T-helper 9 cell (primary cell): ENCODE measurements around the gene MEGF6.
"Not testable (repeated sequence)": the region's sequence is repeated elsewhere in the genome, so short reads cannot be mapped to it uniquely, and the experiment has no call there.

Experiments used
- DNase-seq: peaks from one replicate; pipeline ENCODE4 v3.0.0-alpha.2; 2020

MEGF6 gene

DNA sequence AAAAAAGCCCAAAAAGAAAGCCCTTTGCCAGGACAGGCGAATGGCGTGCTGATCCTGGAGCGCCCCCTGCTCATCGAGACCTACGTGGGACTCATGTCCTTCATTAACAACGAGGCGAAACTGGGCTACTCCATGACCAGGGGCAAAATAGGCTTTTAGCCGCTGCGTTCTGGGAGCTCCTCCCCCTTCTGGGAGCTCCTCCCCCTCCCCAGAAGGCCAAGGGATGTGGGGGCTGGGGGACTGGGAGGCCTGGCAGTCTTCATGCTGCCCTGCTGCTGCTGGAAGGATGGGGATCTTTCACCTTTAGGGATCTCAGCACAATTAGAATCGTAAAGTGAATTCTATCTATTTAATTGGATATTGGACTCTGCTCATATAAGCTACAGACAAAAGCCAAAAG lies 17.1 kb upstream of the MEGF6 start:
- no peak for DNase-seq

DNA sequence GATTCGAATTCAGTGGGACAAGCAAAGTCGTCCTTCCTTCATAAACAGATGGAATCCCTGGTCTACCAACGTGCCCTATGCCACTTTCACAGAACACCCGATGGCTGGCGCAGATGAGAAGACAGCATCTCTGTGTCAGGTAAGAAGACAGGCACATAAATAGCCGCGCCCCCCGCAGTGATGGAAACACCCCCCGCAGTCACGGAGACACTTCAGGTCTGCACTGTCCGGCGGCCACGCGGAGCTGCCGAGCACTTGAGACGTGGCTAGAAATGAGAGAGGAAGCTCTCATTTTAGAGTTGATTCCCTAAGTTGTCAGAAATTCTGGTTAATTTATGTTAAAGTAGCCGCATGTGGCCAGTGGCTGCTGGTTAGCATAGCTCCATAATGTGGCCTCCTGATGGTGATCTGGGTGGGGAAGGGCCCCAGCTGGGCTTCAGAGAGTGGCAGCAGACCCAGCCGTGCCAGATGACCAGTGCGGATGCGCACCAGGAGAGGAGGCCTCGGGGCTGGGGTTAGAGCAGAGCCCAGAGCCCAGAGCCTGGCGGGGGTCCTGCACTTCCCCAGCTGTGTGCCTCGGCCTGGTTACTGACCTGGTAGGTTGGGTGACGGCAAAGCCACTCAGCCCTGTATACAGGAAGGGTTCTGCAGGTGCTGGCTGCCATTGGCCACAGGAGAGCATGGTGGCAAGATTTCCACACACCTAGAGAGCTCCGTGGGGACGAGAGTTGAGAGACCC lies 16.4 kb upstream of the MEGF6 start:
- DNase-seq = no peak

DNA sequence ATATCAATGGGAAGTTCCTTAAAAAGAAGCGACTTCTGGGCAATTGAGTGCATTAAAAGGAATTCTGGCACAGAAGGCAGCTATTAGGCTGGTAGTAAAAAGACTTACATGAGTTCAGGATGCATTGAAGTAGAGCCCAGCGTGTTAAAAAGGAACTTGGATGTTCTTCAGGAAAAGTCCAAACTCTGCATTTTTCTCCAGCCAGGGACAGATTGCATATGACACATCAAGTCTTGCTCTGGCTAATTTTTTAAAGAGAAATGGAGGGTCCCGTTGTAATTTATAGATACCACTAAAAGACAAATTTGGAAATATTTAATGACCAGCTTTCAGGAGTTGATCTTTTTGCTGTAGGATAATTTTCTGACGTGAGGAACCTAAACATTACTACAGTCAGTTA lies 14.7 kb upstream of the MEGF6 start:
- DNase-seq = no peak

DNA sequence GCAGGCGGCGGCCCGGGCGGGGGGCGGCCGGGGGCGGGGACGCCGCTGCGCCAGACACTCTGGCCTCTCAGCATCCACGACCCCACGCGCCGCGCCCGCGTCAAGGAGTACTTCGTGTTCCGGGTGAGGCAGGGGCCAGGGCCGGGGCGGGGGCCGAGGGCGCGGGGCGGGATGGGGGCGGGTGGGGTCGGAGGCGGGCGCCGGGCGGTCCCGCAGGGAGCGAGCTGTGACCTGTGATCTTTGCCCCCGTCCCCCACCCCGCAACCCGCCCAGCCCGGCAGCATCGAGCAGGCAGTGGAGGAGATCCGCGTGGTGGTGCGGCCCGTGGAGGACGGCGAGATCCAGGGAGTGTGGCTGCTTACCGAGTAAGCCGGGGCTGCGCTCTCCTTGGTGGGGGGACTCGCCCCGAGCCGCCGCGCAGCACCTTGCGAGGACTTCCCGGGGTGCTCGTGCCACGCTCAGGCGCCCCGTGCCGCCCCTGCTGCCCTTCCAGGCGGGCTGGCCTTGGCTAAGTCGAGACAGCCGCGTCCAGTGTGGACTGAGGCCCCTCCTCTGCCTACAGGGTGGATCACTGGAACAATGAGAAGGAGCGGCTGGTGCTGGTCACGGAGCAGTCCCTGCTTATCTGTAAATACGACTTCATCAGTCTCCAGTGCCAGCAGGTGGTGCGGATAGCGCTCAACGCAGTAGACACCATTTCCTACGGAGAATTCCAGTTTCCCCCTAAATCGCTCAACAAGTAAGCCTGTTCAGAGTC lies 14.0 kb upstream of the MEGF6 start:
- no peak for DNase-seq

DNA sequence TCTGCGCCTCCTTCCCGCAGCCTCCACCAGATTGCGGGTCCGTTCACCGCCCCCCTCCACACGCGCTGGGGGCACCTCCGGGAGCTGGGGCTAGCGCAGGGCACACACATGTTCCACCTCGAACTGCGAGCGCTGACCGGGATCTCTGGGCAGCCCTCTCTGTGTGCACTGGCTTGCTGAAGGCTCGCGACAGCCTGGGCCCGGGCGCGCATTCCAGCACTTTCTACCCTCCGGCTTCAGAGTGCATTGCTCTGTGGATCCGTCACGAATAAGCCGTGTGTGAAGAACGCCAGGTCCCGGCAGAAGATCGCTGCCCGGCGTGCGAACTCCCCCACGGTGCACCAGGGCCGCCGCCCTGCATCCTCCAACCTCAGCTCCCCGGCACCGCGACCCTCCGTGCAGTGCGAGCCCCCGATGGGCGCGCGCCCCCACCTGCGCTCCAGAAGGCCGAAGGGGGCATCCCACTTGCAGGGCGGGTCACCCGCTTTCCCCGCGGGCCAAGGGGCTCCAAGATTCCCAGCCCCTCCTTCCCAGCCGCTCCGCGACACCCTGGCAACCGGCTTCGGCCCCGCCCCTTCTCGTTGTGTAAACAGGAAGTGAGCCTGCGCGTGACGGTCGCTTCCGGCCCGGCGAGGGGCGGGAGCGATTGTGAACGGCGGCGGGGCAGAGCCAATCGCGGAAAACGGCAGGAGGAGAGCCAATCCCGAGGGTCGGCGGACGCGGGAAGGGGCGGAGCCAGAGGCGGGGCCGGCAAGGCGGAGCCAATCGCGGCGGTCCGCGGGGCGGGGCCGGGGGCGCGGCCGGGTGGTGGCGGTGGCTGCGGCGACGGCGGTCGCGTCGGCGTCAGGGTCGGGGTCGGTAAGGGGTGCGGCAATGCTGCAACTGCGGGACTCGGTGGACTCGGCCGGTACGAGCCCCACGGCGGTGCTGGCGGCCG lies 13.2 kb upstream of the MEGF6 start, which contains the start of gene TPRG1L:
TSS of gene TPRG1L (plus strand) at position 816 of the 937 bp plus-strand sequence. CDS start at position 874, 58 bp downstream.
- DNase-seq = peak; percentile 98

DNA sequence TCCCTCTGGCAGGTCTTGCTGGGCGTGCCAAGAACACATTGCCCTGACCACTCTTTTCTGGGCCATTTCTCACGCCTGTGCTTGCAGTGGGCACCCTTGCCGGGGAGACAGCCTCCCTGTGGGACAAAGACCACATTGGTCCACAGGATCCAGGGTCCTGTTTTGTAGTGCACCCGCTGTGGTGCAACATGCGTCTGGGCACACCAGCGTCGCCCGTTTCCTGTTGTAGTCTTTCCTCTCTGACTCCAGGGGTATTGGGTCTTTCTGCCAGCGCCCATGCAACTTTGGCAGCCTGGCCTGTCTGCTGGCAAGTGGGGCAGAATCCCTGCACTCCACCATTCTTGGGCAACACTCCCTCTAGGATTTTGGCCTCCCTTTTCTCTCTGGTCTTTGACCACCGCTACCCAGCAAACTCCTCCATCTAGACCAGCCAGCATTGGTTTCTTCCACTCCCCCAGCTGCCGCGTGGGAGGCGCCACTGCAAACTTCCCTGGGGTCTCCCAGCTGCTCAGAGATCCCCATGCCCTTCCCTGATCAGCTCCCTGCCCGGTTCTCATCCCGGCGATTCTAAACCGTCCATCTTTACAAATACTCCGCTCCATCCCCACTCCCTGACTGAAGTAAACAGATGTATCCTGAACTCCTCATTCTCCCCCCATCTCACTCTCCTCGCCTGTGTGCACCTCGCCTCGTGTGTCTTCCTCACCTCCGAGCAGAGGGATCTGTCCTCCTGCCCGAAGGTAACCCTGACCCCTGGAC lies 12.3 kb upstream of the MEGF6 start:
- DNase-seq = no peak

DNA sequence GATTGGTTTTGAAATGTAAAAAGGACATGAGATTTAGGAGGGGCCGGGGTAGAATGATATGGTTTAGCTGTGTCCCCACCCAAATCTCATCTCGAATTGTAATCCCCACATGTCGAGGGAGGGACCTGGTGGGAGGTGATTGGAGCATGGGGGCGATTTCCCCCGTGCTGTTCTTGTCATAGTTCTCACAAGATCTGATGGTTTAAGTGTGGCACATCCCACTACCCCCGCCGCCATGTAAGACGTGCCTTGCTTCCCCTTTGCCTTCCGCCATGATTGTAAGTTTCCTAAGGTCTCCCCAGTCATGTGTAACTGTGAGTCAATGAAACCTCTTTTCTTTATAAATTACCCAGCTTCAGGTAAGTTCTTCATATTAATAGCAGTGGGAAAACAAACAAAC lies 10.8 kb upstream of the MEGF6 start:
- DNase-seq = not testable (repeated sequence)

DNA sequence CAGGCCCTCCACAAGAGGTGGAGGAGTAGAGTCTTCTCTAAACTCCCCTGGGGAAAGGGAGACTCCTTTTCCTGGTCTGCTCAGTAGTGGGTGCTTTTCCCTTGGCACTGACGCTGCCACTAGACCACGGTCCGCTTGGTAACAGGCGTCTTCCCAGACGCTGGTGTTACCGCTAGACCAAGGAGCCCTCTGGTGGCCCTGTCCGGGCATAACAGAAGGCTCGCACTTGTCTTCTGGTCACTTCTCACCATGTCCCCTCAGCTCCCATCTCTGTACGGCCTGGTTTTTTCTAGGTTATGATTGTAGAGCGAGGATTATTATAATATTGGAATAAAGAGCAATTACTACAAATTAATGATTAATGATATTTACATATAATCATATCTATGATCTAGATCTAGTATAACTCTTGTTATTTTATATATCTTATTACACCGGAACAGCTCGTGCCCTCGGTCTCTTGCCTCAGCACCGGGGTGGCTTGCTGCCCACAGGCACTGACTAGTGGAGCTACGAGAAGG lies 9.9 kb upstream of the MEGF6 start:
- not testable (repeated sequence) for DNase-seq

DNA sequence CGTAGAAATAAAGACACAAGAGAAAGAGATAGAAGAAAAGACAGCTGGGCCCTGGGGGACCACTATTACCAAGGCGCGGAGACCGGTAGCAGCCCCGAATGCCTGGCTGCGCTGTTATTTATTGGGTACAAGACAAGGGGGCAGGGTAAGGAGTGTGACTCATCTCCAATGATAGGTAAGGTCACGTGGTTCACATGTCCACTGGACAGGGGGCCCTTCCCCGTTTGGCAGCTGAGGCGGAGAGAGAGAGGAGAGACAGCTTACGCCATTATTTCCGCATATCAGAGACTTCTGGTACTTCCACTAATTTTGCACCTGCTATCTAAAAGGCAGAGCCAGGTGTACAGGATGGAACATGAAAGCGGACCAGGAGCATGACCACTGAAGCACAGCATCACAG lies 9.4 kb upstream of the MEGF6 start:
- no peak for DNase-seq

DNA sequence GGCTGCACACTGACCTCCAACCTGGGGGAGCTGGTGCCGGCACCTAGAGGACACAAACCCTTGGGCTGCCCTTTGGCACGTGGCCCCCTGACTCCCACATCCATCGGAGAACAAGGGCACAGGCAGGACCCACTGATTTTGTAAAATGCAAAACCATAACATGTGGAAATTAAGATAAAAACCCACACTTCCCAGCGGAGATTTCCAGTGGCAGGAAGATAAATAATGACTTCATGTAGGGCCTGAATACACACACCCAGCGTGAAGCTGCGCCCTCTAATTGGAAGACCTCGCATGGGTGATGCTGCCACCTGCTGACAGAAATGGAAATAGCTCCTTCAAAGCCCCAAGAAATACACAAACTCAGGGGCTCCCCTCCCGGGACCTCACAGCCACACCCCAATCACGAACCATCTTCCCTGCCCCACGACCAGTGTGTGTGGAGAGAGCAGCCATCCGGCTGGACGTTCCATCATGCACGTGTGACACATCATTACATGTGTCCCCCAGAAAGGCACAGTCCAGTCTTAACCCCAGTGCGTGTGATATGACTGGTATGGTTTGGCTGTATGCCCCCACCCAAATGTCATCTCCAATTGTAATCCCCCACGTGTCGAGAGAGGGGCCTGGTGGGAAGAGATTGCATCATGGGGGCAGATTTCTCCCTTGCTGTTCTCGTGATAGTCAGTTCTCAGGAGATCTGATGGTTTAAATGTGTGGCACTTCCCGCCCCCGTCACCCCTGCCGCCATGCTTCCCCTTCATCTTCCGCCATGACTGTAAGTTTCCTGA lies 7.8 kb upstream of the MEGF6 start:
- peak; percentile 71 for DNase-seq

DNA sequence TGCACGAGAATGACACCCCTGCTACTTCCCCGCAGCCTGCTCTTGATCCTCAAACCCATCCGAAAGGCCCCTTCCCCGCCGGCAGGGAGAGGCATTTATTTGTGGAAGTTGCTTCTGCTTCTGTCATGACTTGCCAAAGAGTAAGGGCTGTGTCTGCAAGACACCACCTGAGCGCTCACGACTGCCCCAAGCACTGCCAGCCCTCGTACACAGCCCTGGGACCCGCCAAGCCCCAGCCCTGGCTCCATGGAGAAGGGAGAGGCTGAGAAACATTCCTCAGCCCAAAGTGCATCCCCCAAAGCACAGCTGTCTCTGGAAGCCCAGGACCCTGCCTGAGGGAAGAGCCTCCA lies 7.2 kb upstream of the MEGF6 start:
- no peak for DNase-seq

DNA sequence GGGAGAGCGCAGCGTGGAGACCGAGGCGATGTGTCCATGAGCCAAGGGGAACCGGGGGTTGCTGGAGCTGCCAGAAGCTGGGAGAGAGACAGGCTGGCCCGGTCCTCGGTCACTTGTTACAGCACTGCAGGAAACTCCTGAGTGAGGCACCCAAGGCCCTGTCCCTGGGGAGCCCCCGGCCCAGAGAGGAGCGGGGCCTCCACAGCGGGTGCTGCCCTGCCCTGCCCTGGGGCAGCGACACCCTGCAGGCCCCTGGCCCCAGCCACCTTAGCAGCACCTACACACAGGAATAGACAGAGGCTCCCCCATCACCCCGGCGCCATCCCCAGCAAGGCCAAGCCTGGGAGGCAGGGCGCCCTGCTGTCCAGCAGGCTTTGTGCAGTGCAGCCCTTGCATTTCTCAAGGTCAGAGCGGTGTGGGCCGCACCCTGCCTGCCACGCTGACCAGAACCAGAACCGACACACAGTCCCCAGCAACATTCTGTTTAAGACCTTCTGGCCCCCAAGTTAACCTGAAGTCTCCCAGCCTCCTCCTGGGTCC lies 6.6 kb upstream of the MEGF6 start:
- DNase-seq = no peak

DNA sequence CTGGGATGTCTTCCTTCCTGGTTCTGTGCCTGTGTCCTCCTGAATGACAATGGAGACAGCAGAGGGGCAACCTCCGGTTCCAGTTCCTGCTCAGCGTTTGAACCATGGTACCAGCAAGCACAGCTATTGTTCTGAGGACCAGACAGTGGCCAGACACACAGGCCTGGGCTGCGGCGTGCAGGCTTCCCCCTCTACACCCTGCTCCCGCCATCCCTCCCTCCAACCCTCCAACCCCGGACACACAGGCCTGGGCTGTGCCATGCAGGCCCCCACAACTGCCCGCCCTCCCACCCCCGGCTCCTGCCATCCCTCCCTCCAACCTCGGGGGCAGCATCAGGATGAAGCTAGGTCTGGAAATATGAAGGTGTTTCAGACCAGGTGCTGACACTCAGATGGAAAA lies 5.6 kb upstream of the MEGF6 start:
- no peak for DNase-seq

DNA sequence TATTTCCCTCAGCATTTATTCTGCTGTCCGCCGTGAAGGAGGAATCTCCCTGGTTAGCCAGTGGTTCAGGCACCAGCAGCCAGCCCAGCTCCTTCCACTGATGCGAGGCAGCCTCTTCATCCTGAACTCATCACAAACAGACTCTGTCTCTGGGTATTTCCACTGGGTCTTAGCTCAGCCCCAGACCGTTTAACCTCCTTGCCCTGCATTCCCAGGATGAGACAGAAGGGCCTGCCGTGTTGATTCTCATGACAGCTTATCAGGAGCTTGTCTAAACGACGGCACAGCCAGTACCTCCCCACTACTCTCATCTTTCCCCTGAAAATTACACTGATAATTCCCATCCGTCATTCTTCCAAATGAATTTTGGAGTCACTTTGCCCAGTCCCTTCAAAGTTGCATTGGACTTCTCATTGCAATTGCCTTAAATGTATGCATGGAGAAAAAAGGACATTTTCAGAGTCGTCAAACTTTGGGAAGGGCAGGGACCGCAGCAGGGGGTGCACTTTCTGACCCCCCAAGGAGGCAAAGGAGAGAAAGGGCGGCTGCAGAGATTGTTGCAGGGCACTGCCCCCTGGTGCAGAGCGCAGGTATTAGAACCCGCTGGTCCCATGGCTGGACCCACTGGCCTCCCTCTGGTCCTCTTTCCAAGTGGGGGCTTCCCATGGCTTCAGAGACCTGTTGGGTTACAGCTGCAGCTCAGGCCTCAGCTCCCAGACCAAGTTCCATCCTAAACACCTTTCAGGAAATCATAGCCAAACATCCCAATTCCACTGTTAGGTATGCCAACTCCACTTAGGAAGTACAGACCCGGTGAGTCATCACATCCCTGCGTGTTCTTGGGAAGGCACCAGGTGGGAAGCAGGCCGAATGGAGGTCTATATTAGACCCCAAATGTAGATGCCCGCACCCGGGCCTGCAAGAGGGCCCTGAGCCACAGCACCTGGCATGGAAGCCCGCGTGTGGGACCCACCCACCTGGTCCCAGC lies 3.7 kb upstream of the MEGF6 start:
- no peak for DNase-seq

DNA sequence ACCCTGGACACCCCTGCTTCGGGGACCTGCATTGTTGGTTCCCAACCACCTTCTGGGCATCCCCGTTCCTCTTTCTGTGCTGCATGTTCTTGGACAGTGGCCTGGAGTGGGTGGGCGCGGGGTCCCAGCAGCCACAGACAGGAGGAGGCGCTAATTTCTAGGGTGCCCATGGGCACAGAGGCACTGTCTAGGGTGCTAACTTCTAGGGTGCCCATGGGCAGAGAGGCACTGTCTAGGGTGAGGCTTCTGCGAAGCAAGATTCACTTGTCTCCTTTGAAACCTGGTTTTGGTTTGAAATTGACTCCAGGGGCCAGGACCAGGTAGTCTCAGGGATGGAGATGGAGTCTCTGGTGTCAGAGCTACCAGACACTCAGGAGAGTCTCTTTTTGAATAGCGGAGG lies 815 bp upstream of the MEGF6 start:
- DNase-seq = no peak

DNA sequence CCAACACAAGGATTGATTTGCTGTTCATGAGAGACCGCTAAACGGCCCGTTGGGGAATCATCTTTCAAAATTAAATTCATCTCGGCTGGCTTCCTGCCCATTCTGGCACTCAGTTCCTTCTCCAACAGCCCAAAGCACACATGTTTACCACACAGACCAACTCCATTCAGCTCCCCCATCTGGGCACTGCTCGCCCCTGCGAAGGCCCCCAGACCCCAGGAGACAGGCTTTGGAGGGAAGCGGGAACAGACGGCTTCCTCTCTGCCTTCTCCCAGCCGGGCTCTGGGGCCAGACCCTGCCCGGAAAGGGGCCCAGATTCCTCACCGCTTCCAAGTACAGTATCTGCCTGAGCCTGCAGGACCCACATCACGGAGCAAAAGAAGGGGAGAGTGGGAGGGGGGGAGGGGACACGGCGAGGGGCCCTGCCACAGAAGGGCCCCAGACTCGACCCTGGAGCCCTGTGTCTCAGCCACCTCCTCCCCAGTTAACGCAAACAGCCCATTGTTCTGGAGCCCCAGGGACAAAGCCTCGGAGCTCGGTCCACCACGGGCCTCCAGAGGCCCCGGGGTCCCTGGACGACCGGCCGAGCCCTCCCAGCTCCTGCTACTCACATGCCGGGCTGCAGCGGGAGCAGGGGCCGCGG lies 660 bp downstream of the MEGF6 start:
- no peak for DNase-seq

DNA sequence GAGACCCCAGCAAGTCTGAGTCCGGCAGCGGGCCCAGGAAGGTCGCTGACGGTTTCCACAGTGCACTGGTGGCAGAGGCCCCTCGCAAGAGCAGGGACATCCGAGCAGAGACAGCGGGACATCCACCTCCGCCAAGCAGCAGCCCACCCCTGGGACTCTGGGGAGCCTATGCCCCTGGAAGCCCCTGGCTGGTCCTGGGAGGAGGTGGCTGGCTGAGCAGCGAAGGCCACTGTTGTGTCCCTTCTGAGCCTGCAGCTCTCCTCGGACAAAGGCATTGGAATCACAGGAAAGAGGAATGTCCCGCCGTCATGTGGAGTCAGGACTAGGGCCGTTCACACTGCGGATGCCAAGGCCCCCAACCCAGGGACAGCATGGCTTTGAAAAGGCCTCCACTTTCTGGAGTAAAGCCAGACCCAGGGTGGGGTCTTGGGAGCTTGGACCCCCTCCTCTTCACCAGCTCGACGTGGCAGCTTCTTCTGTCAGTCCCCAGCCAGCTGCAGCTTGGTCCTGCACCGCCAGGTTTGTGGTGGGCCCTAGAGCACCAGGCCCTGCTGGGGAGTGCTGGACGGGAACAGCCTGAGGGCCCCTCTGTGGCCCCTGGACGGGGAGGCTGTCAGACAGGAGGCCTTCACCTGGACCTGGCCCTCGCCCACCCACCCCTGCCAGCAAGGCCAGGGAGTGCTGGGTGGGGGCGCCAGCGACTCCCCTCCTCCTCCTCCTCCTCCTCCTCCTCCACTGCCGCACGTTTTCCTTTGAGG lies 1.4 kb downstream of the MEGF6 start:
- no peak for DNase-seq

DNA sequence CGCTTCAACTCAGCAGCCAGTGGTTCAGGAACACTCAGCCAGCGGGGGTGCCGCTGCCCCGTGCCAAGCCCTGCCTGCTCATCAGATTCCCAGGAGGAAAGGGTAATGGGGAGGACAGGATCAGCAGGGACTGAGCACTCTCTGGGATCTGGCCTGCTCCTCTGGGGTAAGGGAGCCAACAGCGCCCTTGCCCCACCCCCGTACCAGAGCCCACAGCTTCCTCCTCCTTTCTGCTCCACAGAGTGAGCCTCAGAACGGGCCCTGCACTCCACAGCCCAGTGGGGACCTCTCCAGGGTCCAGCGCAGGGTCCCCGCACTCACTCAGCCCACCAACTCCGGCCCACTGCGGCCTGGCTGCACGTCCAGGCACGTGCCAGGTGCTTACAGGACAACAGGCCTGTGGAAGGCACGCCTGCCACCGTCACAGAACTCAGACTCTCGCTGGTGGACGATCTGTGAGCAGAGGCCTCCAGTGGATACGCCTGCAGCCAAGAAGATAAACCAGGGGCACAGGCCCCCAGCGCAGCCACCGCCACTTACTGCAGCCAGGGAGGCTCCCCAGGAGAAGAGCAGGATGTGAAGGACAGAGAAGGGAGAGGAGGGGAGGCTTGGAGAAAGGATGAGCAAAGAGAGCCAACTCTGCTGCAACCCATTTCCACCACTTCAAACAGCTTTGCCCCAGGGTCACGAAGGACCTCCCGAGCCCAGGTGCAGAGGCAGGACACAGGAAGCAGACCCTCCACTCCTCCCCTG lies 2.1 kb downstream of the MEGF6 start:
- no peak for DNase-seq
